ENCODE measurements around the gene MRPL48.
A peak's percentile ranks its signal among the peaks of the same experiment; 100 is the strongest.
"Not testable (repeated sequence)": the region's sequence is repeated elsewhere in the genome, so short reads cannot be mapped to it uniquely, and the experiment has no call there.

Gene MRPL48

DNA sequence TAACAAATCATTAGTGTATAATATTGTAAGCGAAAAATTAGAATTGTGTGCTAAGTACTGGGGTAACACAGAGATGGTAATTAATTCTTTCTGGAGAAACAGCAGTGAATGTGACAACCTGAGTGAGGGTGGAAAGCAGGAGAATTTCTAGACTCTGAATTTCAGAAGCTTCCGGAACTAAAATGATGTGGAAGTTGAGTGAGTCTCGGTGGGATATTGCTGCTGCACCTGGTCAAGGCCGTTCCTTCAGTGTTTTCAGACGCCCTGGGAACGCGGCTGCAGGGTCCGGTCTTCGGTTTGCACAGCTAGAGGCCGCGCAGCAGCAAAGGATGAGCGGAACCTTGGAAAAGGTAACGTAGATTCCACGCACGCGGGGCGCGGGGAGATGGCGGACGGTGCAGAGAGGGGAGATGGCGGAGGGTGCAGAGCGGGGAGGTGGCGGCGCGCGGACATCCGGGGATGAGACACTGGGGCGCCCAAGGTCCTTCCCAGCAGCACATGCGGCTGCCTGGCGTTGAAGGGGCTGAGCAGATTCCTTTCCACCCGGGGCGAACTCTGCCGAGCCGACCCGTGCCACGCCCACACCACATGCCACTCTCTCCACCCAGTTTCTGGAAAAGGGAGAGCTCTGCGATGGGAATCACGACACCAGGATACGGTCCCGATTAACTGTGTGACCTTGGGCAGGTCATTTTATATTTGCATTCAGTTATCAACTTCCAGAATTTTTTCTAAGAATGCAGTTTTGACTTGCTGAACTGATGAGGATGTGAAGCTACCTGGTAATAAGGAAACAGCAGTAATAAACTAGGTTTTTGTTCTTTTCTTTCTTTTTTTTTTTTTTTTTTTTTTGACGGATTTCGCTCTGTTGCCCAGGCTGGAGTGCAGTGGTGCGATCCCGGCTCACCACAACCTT is at the start of gene MRPL48:
MRPL48 (plus strand) TSS at position 232 of the 916 bp plus-strand sequence; CDS start at position 330, 98 bp downstream.
- DNase-seq, result peak; percentile 73

DNA sequence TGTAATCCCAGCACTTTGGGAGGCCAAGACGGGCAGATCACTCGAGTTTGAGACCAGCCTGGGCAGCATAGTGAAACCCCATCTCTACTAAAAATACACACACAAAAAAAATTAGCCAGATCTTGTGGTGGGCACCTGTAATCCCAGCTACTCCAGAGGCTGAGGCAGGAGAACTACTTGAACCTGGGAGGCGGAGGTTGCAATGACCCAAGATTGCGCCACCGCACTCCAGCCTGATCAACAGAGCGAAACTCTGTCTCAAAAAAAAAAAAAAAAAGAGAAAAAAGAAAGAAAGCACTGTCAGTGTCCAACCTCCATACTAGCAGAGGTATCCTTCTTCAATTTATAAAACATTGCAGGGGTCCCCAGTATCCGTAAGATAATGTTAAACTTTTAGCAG is 44.6 kb upstream of the MRPL48 start:
- no peak for DNase-seq

DNA sequence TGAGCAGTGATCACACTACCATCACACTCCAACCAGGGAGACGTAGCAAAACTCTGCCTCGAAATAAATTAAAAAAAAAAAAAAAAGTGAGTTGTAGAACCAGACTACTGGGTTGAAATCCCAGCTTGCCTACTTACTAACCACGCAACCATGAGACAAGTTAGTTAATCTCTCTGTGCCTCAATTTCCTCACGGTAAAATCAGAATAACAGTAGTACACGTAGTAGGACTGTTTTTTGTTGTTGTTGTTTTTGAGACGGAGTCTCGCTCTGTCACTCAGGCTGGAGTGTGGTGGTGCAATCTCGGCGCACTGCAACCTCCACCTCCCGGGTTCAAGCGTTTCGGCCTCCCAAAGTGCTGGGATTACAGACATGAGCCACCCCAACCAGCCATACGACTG is 41.0 kb upstream of the MRPL48 start:
- DNase-seq, result no peak

DNA sequence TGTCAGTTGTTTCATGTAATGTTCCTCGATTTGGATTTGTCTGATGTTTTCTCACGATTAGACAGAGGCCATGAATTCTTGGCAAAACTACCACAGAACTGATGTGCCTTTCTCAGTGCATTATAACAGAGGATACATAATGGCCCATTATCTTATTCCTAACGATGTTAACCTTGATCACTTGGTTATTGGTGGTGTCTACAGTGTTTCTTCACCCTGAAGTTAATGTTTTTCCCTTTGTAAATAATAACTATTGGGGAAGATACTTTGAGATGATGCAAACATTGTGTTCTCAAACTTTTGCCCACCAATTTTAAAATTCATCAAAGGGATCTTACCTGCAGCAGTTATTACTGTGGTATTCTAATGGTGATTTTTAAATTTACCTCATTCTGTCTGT is 39.9 kb upstream of the MRPL48 start:
- no peak for DNase-seq

DNA sequence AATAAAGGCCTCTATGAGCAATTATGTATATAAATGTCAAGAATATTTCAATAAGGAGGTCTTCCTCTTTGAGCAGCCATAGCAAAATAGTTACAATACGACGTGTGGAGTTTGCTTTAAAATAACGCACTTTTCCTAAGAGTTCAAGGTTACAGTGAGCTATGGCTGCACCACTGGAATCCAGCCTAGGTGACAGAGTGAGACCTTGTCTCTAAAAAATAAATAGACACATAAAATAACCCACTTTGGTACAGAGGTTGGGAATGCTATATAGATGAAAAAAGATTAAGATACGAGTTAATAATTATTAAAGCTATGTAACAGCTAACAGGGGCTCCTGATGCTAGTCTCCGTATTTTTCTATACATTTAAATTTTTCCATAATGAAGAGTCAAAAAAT is 39.4 kb upstream of the MRPL48 start:
- DNase-seq, result no peak

DNA sequence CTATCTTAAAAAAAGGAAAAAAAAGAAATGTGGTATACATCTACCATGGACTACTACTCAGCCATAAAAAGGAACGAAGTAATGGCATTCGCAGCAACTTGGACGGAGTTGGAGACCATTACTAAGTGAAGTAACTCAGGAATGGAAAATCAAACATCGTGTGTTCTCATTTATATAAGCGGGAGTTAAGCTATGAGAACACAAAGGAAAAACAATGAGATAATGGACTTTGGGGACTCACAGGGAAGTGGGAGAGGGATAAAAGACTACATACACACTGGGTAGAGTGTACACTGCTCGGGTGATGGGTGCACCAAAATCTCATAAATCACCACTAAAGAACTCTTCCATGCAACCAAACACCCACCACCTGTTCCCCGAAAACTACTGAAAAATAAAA is 38.6 kb upstream of the MRPL48 start:
- no peak for DNase-seq

DNA sequence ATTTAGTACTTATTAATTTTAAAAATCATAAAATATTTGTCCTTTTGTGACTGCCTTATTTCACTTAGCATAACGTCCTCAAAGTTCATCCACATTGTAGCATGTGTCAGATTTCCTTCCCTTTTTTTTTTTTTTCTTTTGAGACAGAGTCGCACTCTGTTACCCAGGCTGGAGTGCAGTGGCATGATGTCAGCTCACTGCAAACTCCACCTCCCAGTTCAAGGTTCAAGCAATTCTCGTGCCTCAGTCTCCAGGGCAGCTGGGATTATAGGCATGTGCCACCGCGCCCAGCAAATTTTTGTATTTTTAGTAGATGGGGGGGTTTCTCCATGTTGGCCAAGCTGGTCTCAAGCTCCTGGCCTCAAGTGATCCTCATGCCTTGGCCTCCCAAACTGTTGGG is 37.4 kb upstream of the MRPL48 start:
- no peak for DNase-seq

DNA sequence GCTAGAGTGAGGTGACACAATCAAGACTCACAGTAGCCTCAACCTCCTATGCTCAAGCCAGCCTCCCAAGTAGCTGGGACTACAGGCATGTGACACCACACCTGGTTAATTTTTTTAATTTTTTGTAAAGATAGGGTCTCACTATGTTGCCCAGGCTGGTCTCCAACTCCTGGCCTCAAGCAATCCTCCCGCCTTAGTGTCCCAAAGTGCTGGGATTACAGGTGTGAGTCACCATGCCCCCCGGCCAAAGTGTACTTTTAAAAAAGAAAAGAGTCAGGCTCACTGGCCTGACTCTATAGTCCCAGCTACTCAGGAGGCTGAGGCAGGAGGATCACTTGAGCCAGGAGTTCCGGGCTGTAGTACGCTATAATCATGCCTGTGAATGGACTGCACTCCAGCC is 36.8 kb upstream of the MRPL48 start:
- not testable (repeated sequence) for DNase-seq

DNA sequence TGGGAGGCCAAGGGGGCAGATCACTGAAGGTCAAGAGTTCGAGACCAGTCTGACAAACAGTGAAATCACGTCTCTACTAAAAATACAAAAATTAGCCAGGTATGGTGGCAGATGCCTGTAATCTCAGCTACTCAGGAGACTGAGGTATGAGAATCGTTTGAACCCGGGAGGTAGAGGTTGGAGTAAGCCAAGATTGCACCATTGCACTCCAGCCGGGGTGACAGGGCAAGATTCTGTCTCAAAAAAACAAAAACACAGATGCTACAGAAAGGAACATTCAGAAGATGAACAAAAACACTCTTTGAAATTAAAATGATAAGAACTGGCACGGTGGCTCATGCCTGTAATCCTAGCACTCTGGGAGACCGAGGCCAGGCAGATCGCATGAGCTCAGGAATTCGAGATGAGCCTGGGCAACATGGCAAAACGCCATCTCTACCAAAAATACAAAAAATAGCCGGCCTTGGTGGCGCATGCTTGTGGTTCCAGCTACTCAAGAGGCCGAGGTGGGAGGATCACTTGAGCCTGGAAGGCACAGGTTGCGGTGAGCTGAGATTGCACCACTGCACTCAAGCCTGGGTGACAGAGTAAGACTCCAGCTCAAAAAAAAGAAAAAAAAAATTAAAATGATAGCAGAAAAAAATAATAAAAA is 35.3 kb upstream of the MRPL48 start:
- DNase-seq, result no peak

DNA sequence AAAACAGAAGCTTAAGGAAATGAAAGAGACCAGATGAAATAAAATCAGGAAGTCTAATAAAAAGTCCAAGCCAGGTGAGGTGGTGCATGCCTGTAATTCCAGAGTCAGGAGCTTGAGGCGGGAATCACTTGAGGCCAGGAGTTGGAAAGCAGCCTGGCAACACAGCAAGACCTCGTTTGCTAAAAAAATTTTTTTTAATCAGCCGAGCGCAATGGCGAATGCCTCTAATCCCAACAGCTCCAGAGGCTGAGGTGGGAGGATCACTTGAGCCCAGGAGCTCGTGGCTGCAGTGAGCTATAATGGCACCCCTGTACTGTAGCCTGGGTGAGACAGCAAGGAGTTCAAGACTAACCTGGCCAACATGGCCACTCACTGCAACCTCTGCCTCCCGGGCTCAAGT is 34.8 kb upstream of the MRPL48 start:
- DNase-seq, result no peak

DNA sequence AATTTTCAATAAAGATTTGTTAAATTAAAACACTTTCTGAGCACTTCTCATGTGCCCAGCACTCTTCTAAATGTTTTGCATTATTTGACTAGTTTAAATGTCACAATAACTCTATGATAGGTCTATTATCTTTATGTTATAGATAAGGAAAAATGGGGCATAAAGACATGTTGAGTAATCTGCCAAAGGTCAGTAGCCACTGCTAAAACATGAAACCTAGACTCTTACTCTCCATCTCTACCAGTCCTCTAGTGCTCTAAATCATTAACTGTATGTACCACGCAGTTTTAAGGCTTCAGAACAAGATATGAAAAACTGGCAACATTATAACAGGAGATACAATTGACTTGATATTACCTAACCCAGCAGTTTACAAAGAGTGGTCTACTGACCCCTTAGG is 33.7 kb upstream of the MRPL48 start:
- DNase-seq, result no peak

DNA sequence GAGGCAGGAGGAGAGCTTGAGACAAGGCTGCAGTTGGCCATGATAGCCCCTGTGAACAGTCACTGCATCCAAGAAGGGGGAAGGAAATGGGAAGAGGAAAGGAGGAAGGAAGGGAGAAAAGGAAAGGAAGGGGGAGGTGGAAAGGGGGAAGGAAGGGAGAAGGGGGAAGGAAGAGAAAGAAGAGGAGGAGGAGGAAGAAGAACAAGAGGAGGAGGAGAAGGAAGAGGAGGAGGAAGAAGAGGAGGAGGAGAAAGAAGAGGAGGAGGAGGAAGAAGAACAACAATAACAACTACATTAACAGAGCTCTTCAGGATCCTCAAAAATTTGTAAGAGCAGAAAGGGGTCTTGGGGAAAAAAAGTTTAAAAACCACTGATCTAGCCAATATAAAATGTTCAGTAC is 32.0 kb upstream of the MRPL48 start:
- no peak for DNase-seq

DNA sequence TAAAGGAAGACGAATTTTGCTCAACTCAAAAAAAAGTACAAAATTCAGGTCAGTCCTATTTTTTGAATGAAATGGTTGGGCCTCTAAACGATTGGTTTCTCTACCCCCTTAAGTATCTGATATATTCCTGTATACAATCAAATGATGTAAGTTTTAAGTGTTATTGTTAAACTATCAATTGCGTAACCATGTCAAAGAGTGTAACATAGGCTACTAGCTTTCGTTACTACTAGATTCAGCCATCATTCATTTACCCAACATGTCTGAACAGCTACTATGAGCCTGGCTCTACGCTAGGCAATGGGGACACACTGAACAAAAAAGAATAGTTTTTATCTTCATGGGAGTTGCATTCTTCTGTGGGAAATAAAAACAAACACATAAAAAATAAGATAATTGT is 30.1 kb upstream of the MRPL48 start:
- no peak for DNase-seq

DNA sequence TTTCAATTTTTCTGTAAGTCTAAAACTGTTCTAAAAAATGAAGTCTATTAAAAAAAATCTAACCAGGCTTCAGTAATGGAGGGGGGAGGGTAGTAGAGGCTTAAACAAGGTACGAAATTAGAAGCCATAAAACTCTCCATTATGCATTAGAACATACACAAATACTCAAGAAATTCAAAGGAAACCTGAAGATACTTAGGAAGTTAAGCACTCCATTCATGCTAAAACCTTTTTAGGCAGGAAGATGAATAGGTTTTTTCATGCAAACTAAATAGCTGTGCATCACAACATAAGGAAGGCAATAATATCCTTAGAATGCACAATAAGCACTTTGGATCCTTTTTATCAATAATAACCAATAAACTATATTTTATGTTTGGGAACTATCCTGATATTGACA is 29.2 kb upstream of the MRPL48 start:
- no peak for DNase-seq

DNA sequence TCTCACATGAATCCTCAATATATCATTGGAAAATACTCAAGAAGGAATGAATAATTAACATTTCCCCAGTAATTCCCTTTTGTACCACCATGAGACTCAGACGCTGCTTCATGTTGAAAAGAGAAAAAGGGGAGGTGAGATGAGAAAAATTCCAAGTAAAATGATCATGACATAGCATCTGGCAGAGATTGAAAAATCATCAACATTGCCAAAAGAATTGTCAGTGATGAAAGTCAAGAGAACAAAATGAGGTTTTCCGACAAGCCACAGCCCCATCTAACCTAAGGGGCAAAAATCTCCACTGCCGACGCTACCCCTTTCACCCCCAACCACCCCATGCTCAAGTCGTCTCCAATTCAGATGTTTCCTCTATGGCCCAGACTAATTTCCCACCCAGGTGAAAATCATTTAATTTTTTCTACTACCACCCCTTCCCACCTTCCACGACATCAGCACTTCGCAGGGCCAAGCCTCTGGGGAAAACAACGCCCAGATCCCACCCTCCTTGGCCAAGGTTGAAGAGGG is 28.0 kb upstream of the MRPL48 start:
- DNase-seq, result no peak

DNA sequence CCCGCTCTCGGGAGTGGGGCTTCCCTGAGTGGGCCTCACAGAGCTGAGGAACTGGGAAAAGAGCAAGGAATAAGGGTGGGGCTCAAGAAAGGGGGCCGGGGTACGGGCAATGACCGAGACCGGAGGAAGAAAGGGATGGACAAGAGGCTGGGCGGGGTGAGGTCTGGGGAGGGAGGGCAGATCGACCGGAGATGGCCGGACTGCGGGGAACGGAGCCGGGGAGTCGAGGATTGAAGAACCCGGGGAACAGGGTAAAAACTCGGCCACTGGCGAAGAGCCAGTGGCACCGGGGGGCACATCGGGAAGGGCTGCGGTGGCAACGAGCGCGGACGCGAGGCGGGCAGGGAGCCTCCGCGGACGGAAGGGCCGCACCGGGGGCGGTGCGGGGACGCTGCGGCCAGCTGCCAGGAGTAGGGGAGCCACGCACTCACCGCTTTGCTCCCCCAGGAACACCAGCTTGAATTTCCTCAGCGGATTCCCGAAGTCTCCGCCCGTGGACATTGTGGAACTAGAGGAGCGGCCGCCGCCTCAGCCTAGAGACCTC is 27.5 kb upstream of the MRPL48 start:
- no peak for DNase-seq

DNA sequence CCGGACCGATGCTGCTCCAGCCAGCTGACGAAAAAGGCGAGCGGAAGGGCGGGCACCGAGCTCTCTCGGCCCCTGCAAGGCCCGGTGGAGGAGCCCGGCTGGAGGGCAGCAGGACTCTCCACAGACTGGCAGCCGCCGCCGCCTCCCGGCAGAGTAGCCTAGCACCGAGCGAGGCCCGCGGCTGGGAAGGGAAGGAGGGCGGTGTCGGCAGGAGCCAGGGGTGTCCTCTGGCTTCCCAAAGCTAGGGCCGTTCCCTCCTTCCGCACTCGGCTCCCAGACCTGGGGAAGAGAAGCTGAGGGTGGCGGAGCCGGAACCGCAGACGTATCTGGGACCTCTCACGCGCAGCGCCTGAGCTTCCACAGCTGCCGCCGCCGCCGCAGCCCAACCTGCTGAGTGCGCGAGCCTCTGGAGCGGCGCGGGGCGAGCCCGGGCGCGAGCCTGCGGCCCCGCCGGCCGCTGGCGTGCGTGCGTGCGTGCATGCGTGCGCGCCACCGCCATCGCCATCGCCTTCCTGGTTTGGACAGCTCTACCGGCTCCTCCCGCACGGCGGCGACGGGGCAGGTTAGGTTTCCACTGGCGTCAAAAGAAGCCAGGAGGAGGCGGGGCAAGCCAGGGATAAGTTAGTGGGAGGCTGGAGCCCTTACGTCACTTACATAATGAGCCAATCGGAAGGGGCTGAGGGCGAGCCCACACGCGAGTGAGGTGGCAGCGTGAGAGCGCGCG is 26.8 kb upstream of the MRPL48 start, which contains the start of gene RAB6A:
RAB6A (minus strand) TSS at position 396 of the 724 bp plus-strand sequence. CDS start 439 bp downstream, outside the sequence.
- peak; percentile 98 for DNase-seq

DNA sequence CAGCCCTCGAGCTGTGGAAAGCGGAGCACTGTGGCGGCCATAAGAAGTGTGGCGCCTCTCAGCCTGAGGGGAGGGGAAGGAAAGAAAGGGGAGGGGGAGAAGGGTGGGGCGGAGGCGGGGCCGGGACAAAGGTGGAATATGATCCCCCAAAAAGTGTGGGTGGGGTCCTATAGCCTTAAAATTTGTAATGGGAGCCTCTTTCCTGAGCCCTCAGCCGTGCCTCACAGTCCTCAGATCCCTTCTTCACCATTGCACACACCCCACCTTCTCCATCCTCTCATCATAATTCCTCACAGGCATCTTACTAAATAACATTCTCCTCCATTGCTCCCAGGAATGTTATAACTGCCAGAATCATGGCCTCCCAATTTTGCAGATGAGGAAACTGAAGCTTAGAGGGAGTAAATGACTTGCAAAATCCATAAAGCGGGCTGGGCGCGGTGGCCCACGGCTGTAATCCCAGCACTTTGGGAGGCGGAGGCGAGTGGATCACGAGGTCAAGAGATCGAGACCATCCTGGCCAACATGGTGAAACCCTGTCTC is 26.2 kb upstream of the MRPL48 start:
- DNase-seq, result no peak

DNA sequence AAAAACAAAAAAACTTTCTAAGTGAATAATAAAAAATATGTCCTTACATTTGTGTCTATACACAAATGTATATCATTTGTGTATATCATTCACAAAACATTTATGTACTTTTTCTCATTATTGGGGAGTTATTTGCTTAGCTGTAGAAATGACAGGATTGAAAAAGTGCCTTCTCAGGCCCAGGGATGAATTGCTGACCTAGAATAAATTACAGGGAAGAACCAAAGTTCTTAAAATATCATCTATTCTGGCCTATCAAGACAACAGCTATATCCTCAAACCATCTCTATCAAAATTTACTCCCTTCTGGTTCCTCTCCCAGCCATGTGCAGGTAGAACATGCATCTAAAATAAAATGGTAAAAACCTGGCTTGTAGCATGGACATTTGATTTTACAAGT is 24.9 kb upstream of the MRPL48 start:
- no peak for DNase-seq

DNA sequence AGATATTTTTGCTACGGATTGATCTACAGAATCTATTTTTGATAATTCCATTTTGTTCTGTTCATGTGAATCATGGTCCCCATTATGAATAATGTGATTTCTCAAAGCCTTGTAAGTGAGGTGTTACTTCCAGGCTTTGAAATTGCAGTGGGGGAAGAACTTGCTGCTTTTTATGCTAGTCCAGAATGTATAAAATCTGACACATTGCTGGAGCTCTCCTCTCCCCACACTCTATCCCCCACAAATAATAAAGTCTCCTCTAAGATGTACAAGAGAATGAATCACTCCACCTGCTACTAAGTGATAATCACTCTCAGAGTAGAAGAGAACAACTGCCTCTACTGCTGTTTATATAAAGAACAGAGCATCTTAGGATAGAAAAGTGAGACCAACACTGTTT is 20.9 kb upstream of the MRPL48 start:
- DNase-seq, result no peak

DNA sequence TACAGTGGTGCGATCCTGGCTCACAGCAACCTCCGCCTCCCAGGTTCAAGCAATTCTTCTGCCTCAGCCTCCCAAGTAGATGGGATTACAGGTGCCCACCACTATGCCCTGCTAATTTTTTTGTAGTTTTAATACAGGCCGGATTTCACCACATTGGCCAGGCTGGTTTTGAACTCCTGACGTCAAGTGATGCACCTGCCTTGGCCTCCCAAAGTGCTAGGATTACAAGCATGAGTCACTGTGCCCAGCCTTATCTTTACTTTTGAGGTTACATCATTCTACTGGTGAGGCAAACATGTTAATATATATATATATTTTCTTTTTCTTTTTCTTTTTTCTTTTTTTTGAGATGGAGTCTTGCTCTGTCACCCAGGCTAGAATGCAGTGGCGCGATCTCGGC is 16.9 kb upstream of the MRPL48 start:
- DNase-seq, result not testable (repeated sequence)

DNA sequence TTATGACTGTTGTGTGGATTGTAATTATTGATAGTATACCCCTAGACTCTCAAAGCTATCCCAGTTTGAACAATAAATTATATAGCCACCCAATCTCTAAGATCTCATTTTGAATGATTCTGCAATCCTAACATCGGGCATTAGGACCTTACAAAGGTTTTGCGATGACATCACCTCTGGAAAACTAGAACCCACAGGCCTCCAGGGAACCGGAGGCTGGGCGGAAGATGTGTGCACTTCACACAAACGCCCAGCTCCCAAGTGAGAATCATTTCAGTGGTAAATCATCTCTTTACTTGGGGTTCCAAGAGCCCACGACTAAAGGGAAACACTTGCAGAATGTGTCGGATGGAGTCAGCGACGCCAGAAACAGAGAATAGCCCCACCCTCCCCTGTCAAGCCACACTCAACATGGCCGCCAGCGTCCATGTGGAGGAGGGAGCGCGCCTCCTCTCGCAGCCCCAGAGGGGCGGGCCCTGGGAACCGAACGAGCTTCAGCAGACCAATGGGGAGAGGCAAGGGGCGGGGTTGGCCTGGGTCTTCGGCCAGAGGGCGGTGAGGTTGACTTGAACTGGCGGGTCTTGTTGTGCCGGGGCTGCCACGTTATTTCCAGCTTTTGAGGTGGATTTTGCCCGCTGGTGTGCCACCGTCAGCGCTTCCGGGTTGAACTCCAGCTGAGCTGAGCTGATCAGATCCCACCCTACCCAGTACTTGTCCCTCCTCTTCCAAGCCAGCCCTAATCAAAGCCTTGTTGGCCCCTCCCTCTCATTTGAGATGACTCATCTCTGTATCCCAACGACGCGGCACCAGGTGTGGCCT is 8.4 kb upstream of the MRPL48 start:
- DNase-seq, result peak; percentile 95
